B cell (primary cell): ENCODE data around the gene PCNX3. TPM values are rescaled to one million over a fixed set of nuclear protein-coding genes. Genes with fewer than 3 reads are reported as not detected.

Experiments used
- ATAC-seq: fragments of 200-7000 bp; cut with Tn5 transposase; one replicate; pipeline ENCODE4 v1.10.0; 2021; ENCODE audit warnings: low read depth, mild to moderate bottlenecking, moderate number of reproducible peaks, moderate library complexity
- CTCF ChIA-PET: fragments of 350-600 bp; sonication (Branson Sonifier 250); formaldehyde crosslinking; loops from one replicate; lab custom pipeline; 2021; ENCODE audit warnings: antibody characterized with exemption, inconsistent platforms; lab: Charles Lee
- POLR2A ChIA-PET: fragments of 350-600 bp; sonication (Branson Sonifier 250); formaldehyde crosslinking; loops from one replicate; lab custom pipeline; 2021; ENCODE audit warnings: antibody characterized with exemption; lab: Charles Lee
- DNase-seq: peaks from one replicate; pipeline ENCODE4 v3.0.0; 2013
- H2AFZ ChIP-seq: 2 replicates; pipeline ENCODE4 v1.6.1; 2012; ENCODE audit warnings: mild to moderate bottlenecking, low read depth, low read length; ENCODE audit not compliant: insufficient read depth, poor library complexity, severe bottlenecking
- H3K27ac ChIP-seq, 2 donors: 1 replicate in 1 of 2; 2 replicates in 1 of 2; pipeline ENCODE4 v1.5.1; 2012 to 2013; ENCODE audit warnings: low read length in 2 of 2, mild to moderate bottlenecking in 2 of 2, moderate library complexity in 1 of 2
- H3K27me3 ChIP-seq, 4 experiments: fragments of 200-600 bp in 1 of 4; sonication (generic) in 1 of 4; replicated peaks in 1 of 4; 1 replicate in 2 of 4; 2 replicates in 2 of 4; pipeline versions ENCODE4 v1.6.1 to v1.7.0; 2013 to 2016; ENCODE audit warnings: low read length in 3 of 4, mild to moderate bottlenecking in 2 of 4, mixed read lengths in 1 of 4, moderate library complexity in 1 of 4; ENCODE audit not compliant: insufficient read depth in 4 of 4, control insufficient read depth in 3 of 4; ENCODE audit errors: control extremely low read depth in 1 of 4
- H3K36me3 ChIP-seq, 2 experiments: replicated peaks in 1 of 2; 1 replicate in 1 of 2; 2 replicates in 1 of 2; pipeline versions ENCODE4 v1.6.1 to v1.7.1; 2013; ENCODE audit warnings: low read length in 1 of 2; ENCODE audit not compliant: insufficient read depth in 2 of 2, control insufficient read depth in 1 of 2; ENCODE audit errors: control extremely low read depth in 1 of 2, extremely low read depth in 1 of 2
- H3K4me1 ChIP-seq, 2 donors: fragments of 200-600 bp in 1 of 2; sonication (generic) in 1 of 2; 1 replicate in 1 of 2; 2 replicates in 1 of 2; pipeline versions ENCODE4 v1.5.1 to v1.6.1; 2013 to 2017; ENCODE audit warnings: low read length in 2 of 2; ENCODE audit not compliant: control insufficient read depth in 2 of 2, insufficient read depth in 2 of 2
- H3K4me2 ChIP-seq: replicated peaks from 2 replicates; pipeline ENCODE3; 2012; ENCODE audit warnings: mild to moderate bottlenecking, low read depth, low read length; ENCODE audit not compliant: poor library complexity, severe bottlenecking
- H3K4me3 ChIP-seq, 5 experiments: fragments of 200-600 bp in 1 of 5; sonication (generic) in 1 of 5; 1 replicate in 3 of 5; 2 replicates in 2 of 5; pipeline versions ENCODE4 v1.5.1 to v1.7.0; 2011 to 2016; ENCODE audit warnings: low read length in 4 of 5, mild to moderate bottlenecking in 4 of 5, low read depth in 2 of 5, control low read depth in 1 of 5, moderate library complexity in 1 of 5; ENCODE audit not compliant: insufficient read depth in 1 of 5; ENCODE audit errors: control extremely low read depth in 1 of 5, extremely low read depth in 1 of 5
- H3K79me2 ChIP-seq: fragments of 200-600 bp; sonication (generic); one replicate; pipeline ENCODE4 v1.6.0; 2016; ENCODE audit warnings: low read length; ENCODE audit not compliant: control insufficient read depth, insufficient read depth
- H3K9ac ChIP-seq: fragments of 200-600 bp; sonication (generic); 2 replicates; pipeline ENCODE4 v1.6.1; 2017; ENCODE audit warnings: mild to moderate bottlenecking, low read length, moderate library complexity
- H3K9me3 ChIP-seq, 3 donors: one replicate each; pipeline versions ENCODE4 v1.6.1 to v1.7.1; 2013; ENCODE audit warnings: low read length in 2 of 3; ENCODE audit not compliant: control insufficient read depth in 2 of 3, insufficient read depth in 1 of 3; ENCODE audit errors: control extremely low read depth in 1 of 3
- H4K20me1 ChIP-seq: 2 replicates; pipeline ENCODE4 v1.6.0; 2012; ENCODE audit warnings: mild to moderate bottlenecking, low read length; ENCODE audit not compliant: insufficient read depth, control insufficient read depth, poor library complexity, severe bottlenecking
- H3K27ac Mint-ChIP-seq: one replicate; pipeline ENCODE4 v1.8.0; 2021; ENCODE audit warnings: mixed read lengths
- H3K27me3 Mint-ChIP-seq: one replicate; pipeline ENCODE4 v1.8.0; 2021; ENCODE audit warnings: mixed read lengths
- H3K4me1 Mint-ChIP-seq: one replicate; pipeline ENCODE4 v1.8.0; 2021; ENCODE audit warnings: mixed read lengths
- H3K4me3 Mint-ChIP-seq: one replicate; pipeline ENCODE4 v1.8.0; 2021; ENCODE audit warnings: mixed read lengths
- H3K9me3 Mint-ChIP-seq: one replicate; pipeline ENCODE4 v1.8.0; 2022; ENCODE audit warnings: mixed read lengths; ENCODE audit not compliant: insufficient read depth
- CTCF ChIP-seq: fragments of 200-600 bp; IDR thresholded peaks from one replicate; pipeline ENCODE4 v1.8.0; 2022; ENCODE audit warnings: antibody characterized with exemption, mild to moderate bottlenecking
- EZH2 ChIP-seq: IDR thresholded peaks from 2 replicates; pipeline ENCODE4 v1.6.1; 2012; ENCODE audit warnings: borderline replicate concordance, low read depth, mild to moderate bottlenecking, moderate library complexity, low read length; ENCODE audit not compliant: insufficient read depth, poor library complexity, severe bottlenecking
- WGBS: methylation state at CpG from one replicate; pipeline ENCODE4 v1.1.5; 2013; ENCODE audit warnings: missing lambda C conversion rate; ENCODE audit not compliant: insufficient coverage; 5-methylcytosine and 5-hydroxymethylcytosine counted together
- intact Hi-C: fragments of 100-400 bp; cut with micrococcal nuclease; formaldehyde crosslinking; loops from one replicate; pipeline ENCODE4 v1.10.0; 2022
- polyA plus RNA-seq: library from polyadenylated mRNA; depleted of rRNA; stranded (reverse); fragments of >200 nt; gene quantifications from 2 replicates; pipeline ENCODE4 v1.2.3, GENCODE V29; 2012
- total RNA-seq, 2 donors: library from RNA; stranded (reverse); fragments of 120-200 nt in 1 of 2; gene quantifications; 1 replicate in 1 of 2; 2 replicates in 1 of 2; pipeline versions ENCODE4 v1.2.3 to v1.2.4, GENCODE V29; 2013 to 2022

Gene PCNX3
- total and polyA plus RNA-seq, 2 donors (not counting 1 experiment from before 2014, with no cell fraction given): 61.5 to 62.8 TPM

- Mint-ChIP-seq H3K27me3 (no peaks in the 10 kb centered on the region), H3K27ac (peak overlapping the region; percentile 98), H3K4me1 (peaks cover 53% of the 10 kb centered on the region), H3K9me3 (no peaks in the 10 kb centered on the region), H3K4me3 (peak overlapping the region; percentile 99)
- intact Hi-C loops: loop anchor here (1.0 kb wide), 2 partner anchors 12 to 72 kb away; partner anchors contain the start of gene KAT5
- Histone ChIP-seq H4K20me1 (peaks cover 69% of the 10 kb centered on the region), H3K27ac (peak overlapping the region; percentile 100), H3K4me3 (peak overlapping the region; percentile 39 to 97 (median 93)), H2AFZ (no peak overlapping the region), H3K4me2 (peak overlapping the region; percentile 96), H3K79me2 (peaks cover 90% of the 10 kb centered on the region), H3K9me3 (no peaks in the 10 kb centered on the region), H3K36me3 (peaks cover 0 to 59% of the 10 kb centered on the region in 2 experiments), H3K4me1 (peaks cover 43 to 67% of the 10 kb centered on the region in 2 donors), H3K9ac (peak overlapping the region; percentile 91), H3K27me3 (no peaks in the 10 kb centered on the region)
- ChIA-PET POLR2A (interaction anchor here (0.5 to 5.0 kb wide), 33 partner anchors 9 to 1801 kb away, joined by 3 to 116 read pairs (median 4); partner anchors contain the start of genes DPF2, EHBP1L1, FIBP and KAT5), CTCF (interaction anchor here (0.6 to 7.4 kb wide), 14 partner anchors 13 to 220 kb away, joined by 3 to 86 read pairs (median 3); partner anchors contain the start of genes MUS81, RELA and RNASEH2C)
- no peak for TF ChIP-seq EZH2
- TF ChIP-seq CTCF: no peak
- under 1% methylated on average over 8 of the region's 8 CpGs for WGBS
- DNase-seq (peak; percentile 98), ATAC-seq (peak; percentile 71)
These were observed 24.3 kb downstream of the PCNX3 start for GRCh38 chr11:65639623-65640482.
